Measurements from ENCODE around the gene RBBP8NL.

Gene RBBP8NL

DNA sequence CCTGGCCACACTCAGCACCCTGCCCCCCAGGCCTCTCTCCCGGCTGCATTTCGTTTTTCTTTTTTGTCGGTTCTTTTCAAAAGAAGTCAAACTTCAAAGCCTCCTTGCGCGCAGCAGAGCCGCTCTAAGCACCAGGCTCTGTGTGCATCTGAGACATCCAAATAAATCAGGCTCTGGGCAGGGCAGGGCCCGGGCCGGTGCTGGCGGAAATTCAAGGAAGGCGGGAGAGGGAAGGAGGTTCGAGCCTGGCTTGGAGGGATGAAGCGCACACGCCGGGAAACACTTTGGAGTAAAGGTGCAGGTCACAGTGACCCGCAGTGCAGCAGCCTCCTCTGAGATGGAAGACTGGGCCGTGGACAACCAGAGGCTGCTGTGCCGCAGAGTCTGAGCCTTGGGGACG lies 42.7 kb upstream of the RBBP8NL start:
- Histone ChIP-seq H3K4me1 (ENCODE audit: control insufficient read depth, insufficient read depth, low read length, poor library complexity, severe bottlenecking) (peaks cover 3% of the 10 kb centered on the region), H3K36me3 (ENCODE audit: control insufficient read depth, insufficient read depth, low read length) (peaks cover 9% of the 10 kb centered on the region), H3K9me3 (ENCODE audit: control insufficient read depth, low read length) (no peaks in the 10 kb centered on the region), H3K4me3 (ENCODE audit: extremely low read depth, insufficient read depth, low read length, poor library complexity, severe bottlenecking) (no peak overlapping the region), H3K27ac (ENCODE audit: low read depth, low read length, severe bottlenecking) (no peak overlapping the region)
- WGBS, 2 experiments (ENCODE audit: insufficient coverage in 2 of 2), result 67 to 72% methylated on average over 14 to 18 of the region's 18 CpGs

- peaks cover 9% of the 10 kb centered on the region for H3K36me3 ChIP-seq (ENCODE audit: control insufficient read depth, insufficient read depth, low read length)
- no peak overlapping the region for H3K4me3 ChIP-seq (ENCODE audit: extremely low read depth, insufficient read depth, low read length, poor library complexity, severe bottlenecking)
- 77 to 92% methylated on average over 13 to 17 of the region's 17 CpGs for WGBS, 2 experiments (ENCODE audit: insufficient coverage in 2 of 2)
- H3K27ac ChIP-seq (ENCODE audit: low read depth, low read length, severe bottlenecking), result no peak overlapping the region
- H3K9me3 ChIP-seq (ENCODE audit: control insufficient read depth, low read length), result no peaks in the 10 kb centered on the region
- H3K4me1 ChIP-seq (ENCODE audit: control insufficient read depth, insufficient read depth, low read length, poor library complexity, severe bottlenecking), result peaks cover 3% of the 10 kb centered on the region
Observed at GRCh38 chr20:62469352-62469751, 42.0 kb upstream of the RBBP8NL start.

GRCh38 chr20:62466806-62467537 lies 39.6 kb upstream of the RBBP8NL start:
- H3K27ac ChIP-seq (ENCODE audit: low read depth, low read length, severe bottlenecking), result no peak overlapping the region
- 93 to 95% methylated on average over 15 to 18 of the region's 19 CpGs for WGBS, 2 experiments (ENCODE audit: insufficient coverage in 2 of 2)
- no peaks in the 10 kb centered on the region for H3K4me1 ChIP-seq (ENCODE audit: control insufficient read depth, insufficient read depth, low read length, poor library complexity, severe bottlenecking)
- H3K9me3 ChIP-seq (ENCODE audit: control insufficient read depth, low read length), result no peaks in the 10 kb centered on the region
- peaks cover 9% of the 10 kb centered on the region for H3K36me3 ChIP-seq (ENCODE audit: control insufficient read depth, insufficient read depth, low read length)
- no peak overlapping the region for H3K4me3 ChIP-seq (ENCODE audit: extremely low read depth, insufficient read depth, low read length, poor library complexity, severe bottlenecking)

GRCh38 chr20:62466072-62466760 lies 38.9 kb upstream of the RBBP8NL start:
- H3K27ac ChIP-seq (ENCODE audit: low read depth, low read length, severe bottlenecking), result no peak overlapping the region
- no peaks in the 10 kb centered on the region for H3K4me1 ChIP-seq (ENCODE audit: control insufficient read depth, insufficient read depth, low read length, poor library complexity, severe bottlenecking)
- H3K4me3 ChIP-seq (ENCODE audit: extremely low read depth, insufficient read depth, low read length, poor library complexity, severe bottlenecking), result no peak overlapping the region
- peaks cover 9% of the 10 kb centered on the region for H3K36me3 ChIP-seq (ENCODE audit: control insufficient read depth, insufficient read depth, low read length)
- WGBS, 2 experiments (ENCODE audit: insufficient coverage in 2 of 2), result 91 to 93% methylated on average over 37 to 46 of the region's 48 CpGs
- no peaks in the 10 kb centered on the region for H3K9me3 ChIP-seq (ENCODE audit: control insufficient read depth, low read length)

DNA sequence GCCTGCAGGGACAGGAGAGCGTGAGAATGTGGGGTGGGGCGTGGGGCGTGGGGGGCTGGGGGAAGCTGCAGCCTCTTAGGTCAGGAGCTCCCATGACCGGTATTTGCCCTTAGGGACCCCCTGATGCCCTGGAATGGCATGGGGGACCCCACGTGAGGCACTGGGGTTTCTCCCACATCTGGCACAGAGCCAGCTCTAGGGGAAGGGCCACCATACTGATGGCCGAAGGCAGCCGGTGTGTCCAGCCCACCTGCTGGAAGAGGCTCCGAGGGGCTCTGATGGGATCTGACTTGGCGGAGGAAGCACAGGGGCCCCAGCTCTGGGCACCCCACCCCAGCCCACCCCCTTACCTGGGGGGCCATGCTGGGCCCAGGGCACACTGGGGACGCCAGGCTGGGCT lies 37.7 kb upstream of the RBBP8NL start:
- WGBS, 2 experiments (ENCODE audit: insufficient coverage in 2 of 2), result 85 to 91% methylated on average over 6 to 7 of the region's 10 CpGs

GRCh38 chr20:62464425-62464770 lies 37.1 kb upstream of the RBBP8NL start:
- no peaks in the 10 kb centered on the region for H3K4me1 ChIP-seq (ENCODE audit: control insufficient read depth, insufficient read depth, low read length, poor library complexity, severe bottlenecking)
- no peak overlapping the region for H3K4me3 ChIP-seq (ENCODE audit: extremely low read depth, insufficient read depth, low read length, poor library complexity, severe bottlenecking)

More for the DNA sequence above, 37.7 kb upstream of the RBBP8NL start:
- Histone ChIP-seq H3K4me1 (ENCODE audit: control insufficient read depth, insufficient read depth, low read length, poor library complexity, severe bottlenecking) (no peaks in the 10 kb centered on the region), H3K36me3 (ENCODE audit: control insufficient read depth, insufficient read depth, low read length) (peaks cover 9% of the 10 kb centered on the region), H3K4me3 (ENCODE audit: extremely low read depth, insufficient read depth, low read length, poor library complexity, severe bottlenecking) (no peak overlapping the region), H3K9me3 (ENCODE audit: control insufficient read depth, low read length) (no peaks in the 10 kb centered on the region), H3K27ac (ENCODE audit: low read depth, low read length, severe bottlenecking) (no peak overlapping the region)

GRCh38 chr20:62463651-62464424 lies 36.5 kb upstream of the RBBP8NL start:
- WGBS, 2 experiments (ENCODE audit: insufficient coverage in 2 of 2), result 89 to 91% methylated on average over 20 to 23 of the region's 25 CpGs
- H3K4me3 ChIP-seq (ENCODE audit: extremely low read depth, insufficient read depth, low read length, poor library complexity, severe bottlenecking), result no peak overlapping the region
- no peak overlapping the region for H3K27ac ChIP-seq (ENCODE audit: low read depth, low read length, severe bottlenecking)
- H3K9me3 ChIP-seq (ENCODE audit: control insufficient read depth, low read length), result no peaks in the 10 kb centered on the region
- peaks cover 9% of the 10 kb centered on the region for H3K36me3 ChIP-seq (ENCODE audit: control insufficient read depth, insufficient read depth, low read length)
- H3K4me1 ChIP-seq (ENCODE audit: control insufficient read depth, insufficient read depth, low read length, poor library complexity, severe bottlenecking), result no peaks in the 10 kb centered on the region

More at GRCh38 chr20:62464425-62464770, 37.1 kb upstream of the RBBP8NL start:
- WGBS, 2 experiments (ENCODE audit: insufficient coverage in 2 of 2), result 90 to 94% methylated on average over 6 to 10 of the region's 10 CpGs
- no peak overlapping the region for H3K27ac ChIP-seq (ENCODE audit: low read depth, low read length, severe bottlenecking)
- H3K36me3 ChIP-seq (ENCODE audit: control insufficient read depth, insufficient read depth, low read length), result peaks cover 9% of the 10 kb centered on the region
- H3K9me3 ChIP-seq (ENCODE audit: control insufficient read depth, low read length), result no peaks in the 10 kb centered on the region

DNA sequence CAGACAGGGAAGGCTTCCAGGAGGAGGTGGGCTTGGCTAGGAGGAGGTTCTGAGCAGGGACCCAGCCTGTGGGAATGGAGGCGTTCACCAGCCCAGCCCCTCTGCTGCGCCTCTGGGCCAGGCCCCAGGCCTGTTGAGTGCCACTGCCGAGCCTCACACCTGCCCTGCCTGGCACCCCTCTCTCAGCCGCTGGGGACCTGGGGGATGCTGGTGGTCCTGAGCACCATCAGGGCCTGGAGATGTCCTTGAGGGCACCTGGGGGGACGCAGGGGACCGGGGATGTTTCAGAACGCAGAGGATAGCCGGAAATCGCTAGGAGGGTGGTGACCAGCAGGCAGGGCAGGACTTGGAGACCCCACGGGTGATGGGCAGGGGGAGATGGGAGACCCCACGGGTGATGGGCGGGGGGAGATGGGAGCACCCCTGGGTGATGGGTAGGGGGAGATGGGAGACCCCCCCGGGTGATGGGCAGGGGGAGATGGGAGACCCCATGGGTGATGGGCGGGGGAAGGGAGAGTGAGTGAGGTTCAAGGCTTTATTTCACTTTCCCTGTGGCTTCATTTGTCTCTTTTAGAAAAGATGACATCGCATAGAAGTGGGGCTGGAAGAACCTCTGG lies 35.7 kb upstream of the RBBP8NL start:
- no peaks in the 10 kb centered on the region for H3K9me3 ChIP-seq (ENCODE audit: control insufficient read depth, low read length)
- H3K36me3 ChIP-seq (ENCODE audit: control insufficient read depth, insufficient read depth, low read length), result peaks cover 5% of the 10 kb centered on the region
- no peak overlapping the region for H3K4me3 ChIP-seq (ENCODE audit: extremely low read depth, insufficient read depth, low read length, poor library complexity, severe bottlenecking)
- 86 to 89% methylated on average over 13 to 14 of the region's 15 CpGs for WGBS, 2 experiments (ENCODE audit: insufficient coverage in 2 of 2)
- H3K27ac ChIP-seq (ENCODE audit: low read depth, low read length, severe bottlenecking), result no peak overlapping the region
- peaks cover 3% of the 10 kb centered on the region for H3K4me1 ChIP-seq (ENCODE audit: control insufficient read depth, insufficient read depth, low read length, poor library complexity, severe bottlenecking)

DNA sequence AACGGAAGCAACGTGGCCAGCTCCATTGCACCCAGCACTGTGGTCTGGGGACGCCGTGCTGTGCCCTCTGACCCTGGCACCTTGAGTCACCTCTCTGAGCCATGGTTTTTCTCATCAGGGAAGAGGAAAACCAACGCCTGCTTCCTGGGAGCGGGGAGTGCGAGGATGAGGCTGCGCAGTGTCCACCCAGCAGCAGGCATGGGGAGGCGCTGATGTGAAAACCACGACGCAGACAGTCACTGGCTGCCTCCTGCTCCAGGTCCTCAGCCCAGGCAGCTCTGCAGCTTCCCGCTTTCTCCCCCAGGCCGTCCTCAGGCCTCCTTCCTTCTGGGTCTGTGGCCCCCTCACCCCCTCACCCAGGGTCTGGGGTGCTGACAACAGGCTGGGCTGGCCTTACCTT lies 34.5 kb upstream of the RBBP8NL start:
- Histone ChIP-seq H3K4me3 (ENCODE audit: extremely low read depth, insufficient read depth, low read length, poor library complexity, severe bottlenecking) (no peak overlapping the region), H3K36me3 (ENCODE audit: control insufficient read depth, insufficient read depth, low read length) (peaks cover 5% of the 10 kb centered on the region), H3K27ac (ENCODE audit: low read depth, low read length, severe bottlenecking) (no peak overlapping the region), H3K4me1 (ENCODE audit: control insufficient read depth, insufficient read depth, low read length, poor library complexity, severe bottlenecking) (peaks cover 3% of the 10 kb centered on the region), H3K9me3 (ENCODE audit: control insufficient read depth, low read length) (no peaks in the 10 kb centered on the region)
- WGBS, 2 experiments (ENCODE audit: insufficient coverage in 2 of 2), result 94% methylated on average over 13 of the region's 13 CpGs

DNA sequence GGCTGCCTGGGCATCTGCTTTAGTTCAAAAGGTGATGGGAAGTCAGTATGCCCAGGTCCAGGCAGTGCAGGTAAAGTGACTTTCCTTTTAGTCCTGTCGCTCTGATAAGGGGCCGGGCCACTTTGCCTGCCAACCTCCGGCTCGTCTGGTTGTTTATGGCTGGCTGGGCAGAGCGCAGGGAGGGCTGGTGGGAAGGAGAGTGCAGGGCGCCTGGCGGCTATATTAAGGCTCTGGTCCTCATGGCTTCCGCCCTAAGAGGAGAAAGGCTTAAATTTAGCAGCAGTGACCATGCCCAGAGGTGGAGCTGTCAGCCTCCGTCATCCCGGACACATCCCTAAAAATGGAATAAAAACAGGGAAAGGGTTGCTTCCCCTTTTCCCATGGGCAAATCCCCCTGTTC lies 33.8 kb upstream of the RBBP8NL start:
- Histone ChIP-seq H3K27ac (ENCODE audit: low read depth, low read length, severe bottlenecking) (no peak overlapping the region), H3K4me3 (ENCODE audit: extremely low read depth, insufficient read depth, low read length, poor library complexity, severe bottlenecking) (no peak overlapping the region), H3K4me1 (ENCODE audit: control insufficient read depth, insufficient read depth, low read length, poor library complexity, severe bottlenecking) (peaks cover 3% of the 10 kb centered on the region), H3K9me3 (ENCODE audit: control insufficient read depth, low read length) (no peaks in the 10 kb centered on the region), H3K36me3 (ENCODE audit: control insufficient read depth, insufficient read depth, low read length) (peaks cover 5% of the 10 kb centered on the region)
- 92 to 96% methylated on average over 8 to 10 of the region's 10 CpGs for WGBS, 2 experiments (ENCODE audit: insufficient coverage in 2 of 2)
